Measurements from ENCODE around the gene HDAC4. TPM values are rescaled to one million over a fixed set of nuclear protein-coding genes. Genes with fewer than 3 reads are reported as not detected.

Gene HDAC4
- total RNA-seq, 1 experiment from 2014 or later: 32.0 TPM

DNA sequence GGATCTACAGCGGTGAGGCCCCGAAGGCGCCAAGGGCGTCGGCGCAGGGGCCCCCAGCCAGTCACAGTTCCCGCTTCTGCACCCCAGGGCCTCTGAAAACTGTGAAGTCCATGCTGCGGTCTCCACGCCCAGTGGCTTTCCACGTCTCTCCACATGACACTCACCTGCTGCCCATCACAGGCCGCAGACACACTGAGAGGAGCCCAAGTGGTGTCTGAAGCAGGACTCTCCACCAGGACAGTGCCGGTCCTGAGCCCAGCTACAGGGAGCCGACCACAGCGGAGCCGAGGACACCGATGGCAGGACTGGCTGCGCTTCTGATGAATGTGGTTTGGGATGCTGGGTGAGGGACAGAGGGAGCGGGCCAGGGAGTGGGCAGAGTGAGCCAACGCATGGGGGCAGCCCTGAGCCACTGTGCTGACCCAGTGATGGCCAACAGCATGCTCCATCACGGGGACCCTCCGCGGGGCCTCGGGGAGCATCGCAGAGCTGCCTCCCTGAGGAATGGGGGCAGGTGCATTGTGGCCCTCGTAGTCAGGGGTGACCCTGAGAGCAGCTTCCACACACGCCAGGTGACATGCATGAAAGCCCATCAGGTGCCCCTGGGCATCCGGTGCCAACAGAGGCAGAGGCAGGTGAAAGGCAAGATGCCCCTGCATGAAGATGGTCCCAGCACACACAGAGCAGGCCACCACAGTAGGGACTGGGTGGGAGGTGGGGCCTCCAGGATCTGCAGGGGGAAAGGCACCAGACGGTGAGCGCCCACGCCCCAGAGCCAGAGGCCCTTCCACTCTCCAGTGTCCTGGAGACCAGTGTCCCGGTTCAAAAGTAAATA, 116.6 kb downstream of the HDAC4 start:
- H2BK5ac ChIP-seq (ENCODE audit: insufficient read length, low read length): no peak overlapping the region
- no peak overlapping the region for H3K14ac ChIP-seq (ENCODE audit: insufficient read depth, low read length)
- no peak overlapping the region for H3K4me2 ChIP-seq (ENCODE audit: insufficient read depth, insufficient read length, low read length)
- Mint-ChIP-seq H3K4me1 (peaks cover 31 to 32% of the 10 kb centered on the region in 2 experiments), H3K4me3 (no peak overlapping the region), H3K27me3 (ENCODE audit: low read depth) (no peaks in the 10 kb centered on the region), H3K27ac (no peak overlapping the region), H3K36me3 (ENCODE audit: insufficient read depth in 1 of 3, low read depth in 3 of 3) (no peaks in the 10 kb centered on the region), H3K9me3 (no peaks in the 10 kb centered on the region)
- H2BK12ac ChIP-seq (ENCODE audit: insufficient read length, low read depth, low read length): no peak overlapping the region
- no peak overlapping the region for H3K18ac ChIP-seq (ENCODE audit: insufficient read length, low read depth, low read length)
- no peak overlapping the region for H3K23ac ChIP-seq (ENCODE audit: insufficient read length, low read depth, low read length)
- no peak overlapping the region for H2AFZ ChIP-seq (ENCODE audit: low read length)
- no peaks in the 10 kb centered on the region for H3K9me3 ChIP-seq (ENCODE audit: control insufficient read depth, low read depth, low read length)
- H3K27me3 ChIP-seq (ENCODE audit: insufficient read depth, low read length): no peaks in the 10 kb centered on the region
- no peak overlapping the region for H4K5ac ChIP-seq (ENCODE audit: insufficient read length, low read depth, low read length)
- WGBS (ENCODE audit: extremely low coverage, insufficient read length, low lambda C conversion rate): no CpG with 5 or more reads among the region's 31 CpGs
- no peak overlapping the region for H3T11ph ChIP-seq (ENCODE audit: low read length)
- H3K4ac ChIP-seq (ENCODE audit: low read depth, low read length): no peak overlapping the region
- TF ChIP-seq, protein P1, sequence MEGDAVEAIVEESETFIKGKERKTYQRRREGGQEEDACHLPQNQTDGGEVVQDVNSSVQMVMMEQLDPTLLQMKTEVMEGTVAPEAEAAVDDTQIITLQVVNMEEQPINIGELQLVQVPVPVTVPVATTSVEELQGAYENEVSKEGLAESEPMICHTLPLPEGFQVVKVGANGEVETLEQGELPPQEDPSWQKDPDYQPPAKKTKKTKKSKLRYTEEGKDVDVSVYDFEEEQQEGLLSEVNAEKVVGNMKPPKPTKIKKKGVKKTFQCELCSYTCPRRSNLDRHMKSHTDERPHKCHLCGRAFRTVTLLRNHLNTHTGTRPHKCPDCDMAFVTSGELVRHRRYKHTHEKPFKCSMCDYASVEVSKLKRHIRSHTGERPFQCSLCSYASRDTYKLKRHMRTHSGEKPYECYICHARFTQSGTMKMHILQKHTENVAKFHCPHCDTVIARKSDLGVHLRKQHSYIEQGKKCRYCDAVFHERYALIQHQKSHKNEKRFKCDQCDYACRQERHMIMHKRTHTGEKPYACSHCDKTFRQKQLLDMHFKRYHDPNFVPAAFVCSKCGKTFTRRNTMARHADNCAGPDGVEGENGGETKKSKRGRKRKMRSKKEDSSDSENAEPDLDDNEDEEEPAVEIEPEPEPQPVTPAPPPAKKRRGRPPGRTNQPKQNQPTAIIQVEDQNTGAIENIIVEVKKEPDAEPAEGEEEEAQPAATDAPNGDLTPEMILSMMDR (conservative IDR thresholded peaks at IDR 0.05): peak; percentile 57
- no peak overlapping the region for H2AK5ac ChIP-seq (ENCODE audit: insufficient read length, low read length)
- no peaks in the 10 kb centered on the region for H4K20me1 ChIP-seq (ENCODE audit: control insufficient read depth, insufficient read depth, insufficient read length)
- no peak overlapping the region for H2BK15ac ChIP-seq (ENCODE audit: low read depth, low read length)
- no peak overlapping the region for H2BK20ac ChIP-seq (ENCODE audit: low read depth, low read length, poor library complexity, severe bottlenecking)
- peak; percentile 51 for DNase-seq
- no peaks in the 10 kb centered on the region for H3K79me1 ChIP-seq (ENCODE audit: insufficient read depth, low read depth, low read length, poor library complexity, severe bottlenecking)
- no peaks in the 10 kb centered on the region; the same call in 1 of the 2 replicates for H3K4me1 ChIP-seq (ENCODE audit: insufficient read depth, low read length)
- no peak overlapping the region for H4K91ac ChIP-seq (ENCODE audit: insufficient read length, low read depth, low read length)
- no peak overlapping the region for H2BK120ac ChIP-seq (ENCODE audit: low read depth, low read length, poor library complexity, severe bottlenecking)
- H3K23me2 ChIP-seq (ENCODE audit: insufficient read length, low read depth, low read length, poor library complexity, severe bottlenecking): no peaks in the 10 kb centered on the region
- no peak overlapping the region for H3K56ac ChIP-seq (ENCODE audit: insufficient read length, low read depth, low read length)
- H3K79me2 ChIP-seq (ENCODE audit: insufficient read depth, low read length): peaks cover 3% of the 10 kb centered on the region; the same call in 1 of the 2 replicates
- no peak overlapping the region for H3K27ac ChIP-seq (ENCODE audit: insufficient read length, low read depth, low read length)
- H4K8ac ChIP-seq (replicated peaks; ENCODE audit: insufficient read length, low read depth, low read length): no peak overlapping the region
- no peak overlapping the region for H3K9ac ChIP-seq (ENCODE audit: extremely low read depth, insufficient read length, low read length)
